Urothelium cell line (cell line): ENCODE results near the gene PODN.
A peak's percentile ranks its signal among the peaks of the same experiment; 100 is the strongest.

Experiments
- DNase-seq: peaks from one replicate; pipeline ENCODE4 v3.0.0; 2011; ENCODE audit warnings: low spot score, mixed read lengths
- FAIRE-seq: peaks from 2 replicates; lab custom pipeline; 2011; peaks lifted over from hg19 to GRCh38; lab: Jason Lieb, UNC

PODN gene

DNA sequence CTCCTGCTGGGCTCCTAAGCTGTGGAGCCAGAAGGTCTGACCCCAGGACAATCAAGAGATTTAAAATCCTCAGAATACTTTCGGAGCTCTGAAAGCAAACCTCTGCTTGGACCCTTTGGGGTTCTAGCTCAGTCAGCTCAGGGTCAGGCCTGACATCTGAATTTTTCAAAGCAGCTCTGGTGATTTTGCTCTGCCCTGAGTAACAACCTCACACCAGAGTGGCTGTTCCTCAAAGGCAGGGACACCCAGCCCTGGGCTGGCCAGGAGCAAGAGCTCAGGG lies 68.5 kb downstream of the PODN start:
- FAIRE-seq: no peak
- DNase-seq: no peak

DNA sequence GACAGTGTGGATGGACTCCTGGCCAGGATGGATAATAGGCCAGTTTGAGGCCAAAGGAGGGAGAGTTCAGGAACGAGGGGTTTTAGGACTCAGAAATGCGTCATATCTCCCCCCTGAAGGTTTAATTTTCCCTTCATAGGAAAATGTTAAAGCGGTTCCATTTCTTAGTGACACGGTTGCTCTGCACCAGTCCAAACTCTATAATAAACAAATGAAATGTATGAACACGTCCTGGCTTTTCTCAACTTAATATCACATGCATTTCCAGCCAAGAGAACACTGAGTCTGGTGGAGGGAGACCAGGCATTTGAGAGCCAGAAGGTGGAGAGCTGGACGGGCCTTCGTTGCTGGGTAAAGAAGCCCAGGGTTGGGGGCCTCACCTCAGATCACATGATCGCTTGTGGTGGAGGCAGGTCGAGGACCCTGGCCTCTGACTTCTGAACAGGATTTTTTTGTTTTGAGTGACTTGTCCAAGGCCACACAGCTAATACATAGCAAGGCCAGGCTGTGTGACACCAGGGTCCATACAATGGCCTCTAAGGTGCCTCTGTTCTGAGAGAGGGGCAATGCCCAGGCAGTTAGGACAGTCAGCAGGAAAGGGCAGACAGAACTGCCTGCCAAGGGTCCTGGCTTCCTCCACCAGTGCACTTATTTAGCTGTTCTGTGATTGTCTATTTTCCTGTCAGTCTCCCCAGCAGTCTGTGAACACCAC lies 69.0 kb downstream of the PODN start:
- DNase-seq: no peak
- FAIRE-seq: no peak

DNA sequence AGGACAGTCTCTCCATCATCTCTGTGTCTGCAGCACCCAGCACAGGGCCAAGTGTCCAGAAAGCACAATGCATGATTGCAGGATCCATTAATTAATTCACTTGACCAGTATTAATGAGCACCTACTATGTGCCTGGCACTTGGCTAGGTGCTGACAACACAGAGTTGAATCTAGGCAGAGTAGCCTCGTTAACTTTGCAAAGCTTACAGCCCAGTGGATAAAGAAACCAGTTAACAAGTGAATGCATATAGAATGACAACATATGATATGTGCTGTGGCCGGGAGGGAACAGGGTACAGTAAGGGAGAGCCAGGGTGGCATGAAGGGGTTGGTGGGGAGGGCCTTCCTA lies 69.6 kb downstream of the PODN start:
- FAIRE-seq (no peak), DNase-seq (no peak)

DNA sequence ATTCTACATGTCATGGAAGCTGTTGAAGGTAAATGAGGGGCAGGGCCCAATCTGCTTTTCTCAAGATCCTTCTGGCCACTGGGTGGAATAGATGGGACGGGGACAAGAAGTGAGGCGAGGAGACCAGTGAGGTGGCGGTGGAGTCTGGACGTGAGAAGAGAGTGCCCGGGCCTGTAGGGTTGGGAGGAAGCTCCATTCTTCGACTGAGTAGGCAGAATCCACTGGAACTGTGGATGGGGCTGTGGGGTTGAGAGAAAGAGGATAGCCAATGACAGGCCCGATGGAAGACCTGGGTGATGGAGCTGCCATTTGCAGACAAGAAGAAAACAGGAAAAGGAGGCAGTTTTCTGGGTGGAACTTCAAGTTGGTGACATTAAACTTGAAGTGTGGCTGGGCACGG lies 70.2 kb downstream of the PODN start:
- FAIRE-seq (no peak), DNase-seq (no peak)

DNA sequence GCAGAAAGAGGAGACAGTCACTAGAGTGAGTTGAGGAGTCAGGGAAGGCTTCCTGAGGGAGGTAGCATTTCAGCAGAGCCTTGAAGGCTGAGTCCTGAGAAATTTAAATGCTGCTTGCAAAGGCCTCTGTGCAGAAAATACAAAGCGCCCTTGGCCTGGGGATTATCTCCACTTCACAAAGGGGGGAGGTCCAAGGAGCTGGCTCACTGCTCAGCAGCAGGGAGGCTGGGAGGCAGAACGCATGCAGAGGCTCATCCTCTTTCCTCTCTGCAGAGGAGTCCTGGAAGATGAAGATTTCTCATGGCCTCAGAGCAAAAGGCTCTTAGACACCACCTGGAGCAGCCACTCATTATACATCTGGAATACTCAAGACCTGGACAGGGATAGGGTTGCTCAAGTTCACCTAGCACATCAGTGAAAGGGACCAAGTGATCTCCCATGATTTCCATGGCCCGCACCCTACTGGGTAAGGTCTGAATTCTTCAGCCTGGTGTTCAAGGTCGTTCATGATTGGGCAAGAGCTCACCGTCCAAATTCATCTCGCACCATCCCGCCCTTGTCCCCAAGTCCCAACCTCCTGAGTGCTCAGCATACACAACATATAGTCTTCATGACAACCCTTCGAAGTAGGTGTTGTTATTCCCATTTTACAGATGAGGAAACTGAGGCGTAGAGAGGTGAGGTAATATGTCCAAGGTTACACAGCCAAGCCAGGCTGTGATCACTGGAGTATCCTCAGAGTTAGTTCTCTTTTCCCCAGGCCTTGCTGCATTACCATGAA lies 71.4 kb downstream of the PODN start:
- DNase-seq (no peak), FAIRE-seq (peak; percentile 46)

DNA sequence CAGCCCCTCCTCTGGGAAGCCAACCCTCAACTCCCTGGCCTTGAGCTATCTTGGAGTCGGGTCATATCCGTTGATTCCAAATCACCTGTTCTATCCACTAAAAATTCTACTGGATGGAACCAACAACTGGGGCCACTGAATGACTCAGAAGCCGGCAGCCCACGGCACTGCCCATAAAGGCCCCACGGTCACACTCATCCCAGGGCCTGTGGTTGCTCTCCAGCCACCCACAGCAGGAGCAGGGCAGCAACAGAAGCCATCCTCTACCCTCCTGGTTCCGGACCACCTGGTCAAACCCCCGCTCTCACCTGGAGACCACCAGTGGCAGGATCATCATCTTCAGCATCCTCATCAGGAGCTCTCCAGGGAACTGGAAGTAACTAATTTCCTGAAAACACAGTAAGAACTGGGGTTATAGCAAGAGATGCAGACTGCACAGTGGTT lies 72.1 kb downstream of the PODN start:
- DNase-seq (no peak), FAIRE-seq (no peak)
